GM19455 (cell line): ENCODE data around the gene UQCRC1.

Source experiments
- ATAC-seq: cut with Tn5 transposase; IDR thresholded peaks from one replicate; pipeline ENCODE4 v1.9.1; 2021; ENCODE audit not compliant: unreplicated experiment

The UQCRC1 gene

GRCh38 chr3:48599509-48600285, 9.7 kb downstream of the UQCRC1 start:
- no peak for ATAC-seq

GRCh38 chr3:48599077-48599501, 10.4 kb downstream of the UQCRC1 start:
- no peak for ATAC-seq

- ATAC-seq: no peak
These were observed 10.9 kb downstream of the UQCRC1 start for GRCh38 chr3:48598323-48599076.

GRCh38 chr3:48597408-48597800, 12.0 kb downstream of the UQCRC1 start:
- ATAC-seq: no peak

GRCh38 chr3:48596676-48597407, 12.6 kb downstream of the UQCRC1 start:
- ATAC-seq: no peak

GRCh38 chr3:48596157-48596556, 13.3 kb downstream of the UQCRC1 start:
- no peak for ATAC-seq

- ATAC-seq: no peak
These were observed 13.8 kb downstream of the UQCRC1 start for GRCh38 chr3:48595526-48596121.

- no peak for ATAC-seq
These were observed 14.3 kb downstream of the UQCRC1 start, which contains the start of gene COL7A1 for GRCh38 chr3:48595075-48595525. Gene COL7A1, minus strand, starts transcription at chr3:48595329. Its CDS starts 170 bp downstream, at chr3:48595159.

GRCh38 chr3:48594417-48595049, 14.9 kb downstream of the UQCRC1 start:
- no peak for ATAC-seq

- ATAC-seq: no peak
These were observed 16.1 kb downstream of the UQCRC1 start for GRCh38 chr3:48593337-48593736.

- ATAC-seq: no peak
These were observed 16.8 kb downstream of the UQCRC1 start for GRCh38 chr3:48592519-48593087.

- ATAC-seq: no peak
These were observed 17.4 kb downstream of the UQCRC1 start for GRCh38 chr3:48591886-48592518.

GRCh38 chr3:48591436-48591835, 18.0 kb downstream of the UQCRC1 start:
- ATAC-seq: no peak

GRCh38 chr3:48588230-48588629, 21.2 kb downstream of the UQCRC1 start:
- ATAC-seq: no peak

GRCh38 chr3:48587686-48588085, 21.8 kb downstream of the UQCRC1 start:
- no peak for ATAC-seq

GRCh38 chr3:48585411-48585810, 24.0 kb downstream of the UQCRC1 start:
- no peak for ATAC-seq

GRCh38 chr3:48584836-48585235, 24.6 kb downstream of the UQCRC1 start:
- ATAC-seq: no peak

GRCh38 chr3:48581621-48582481, 27.6 kb downstream of the UQCRC1 start:
- no peak for ATAC-seq

- ATAC-seq: no peak
These were observed 32.8 kb downstream of the UQCRC1 start for GRCh38 chr3:48576647-48577046.
